ENCODE results near the gene STAC2. TPM values are rescaled to one million over a fixed set of nuclear protein-coding genes. Genes with fewer than 3 reads are reported as not detected.
A peak's percentile ranks its signal among the peaks of the same experiment; 100 is the strongest.

STAC2 gene
- total and polyA plus RNA-seq, 2 of the 13 experiments (the other 11 are each of a cell fraction or from before 2014, with no cell fraction given), result not detected

DNA sequence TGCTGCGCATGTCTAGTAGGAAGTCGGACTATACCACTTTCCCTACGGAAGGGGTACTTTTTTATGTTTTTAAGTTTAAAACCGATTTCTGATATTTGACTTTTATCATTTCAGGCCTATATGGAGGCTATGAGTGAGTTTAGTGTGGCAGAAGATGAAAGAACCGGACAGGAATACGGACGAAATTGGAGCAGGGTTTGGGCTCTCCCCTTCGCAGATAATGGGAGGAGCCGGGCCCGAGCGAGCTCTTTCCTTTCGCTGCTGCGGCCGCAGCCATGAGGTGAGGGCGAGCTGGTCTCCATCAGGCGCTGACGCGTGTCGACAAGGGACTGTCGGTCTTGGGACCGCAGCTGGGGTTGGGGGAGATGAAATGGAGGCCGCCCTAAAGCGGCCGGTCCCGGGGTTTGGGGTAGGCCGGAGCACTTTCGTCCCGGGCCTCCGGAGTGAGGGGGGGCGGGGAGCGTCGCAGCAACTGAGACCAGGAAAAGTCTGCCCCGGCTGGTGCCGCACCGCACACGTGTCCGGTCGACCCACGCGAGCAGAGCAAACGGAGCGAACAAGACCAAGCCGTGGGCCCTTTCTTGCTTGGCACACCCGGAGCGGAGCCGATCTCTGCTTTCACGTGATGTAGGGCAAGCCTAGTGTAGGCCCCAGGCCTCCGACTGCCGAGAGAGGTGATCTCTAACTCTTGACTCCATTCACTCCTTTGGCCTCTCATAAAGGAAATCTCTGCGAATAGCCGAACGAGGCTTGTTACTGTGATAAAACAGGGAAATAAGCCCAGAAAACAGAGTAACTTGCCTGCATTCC lies 25.5 kb downstream of the STAC2 start, which contains the start of gene RPL19 (continued):
- TF ChIP-seq GLI4 (CRISPR knock-in tag; IDR thresholded peaks at IDR 0.05; ENCODE audit: borderline replicate concordance), result peak; percentile 74; the same call in 1 of the 2 replicates
- peak; percentile 70; the same call in 1 of the 2 replicates for TF ChIP-seq POLR2AphosphoS2 (IDR thresholded peaks at IDR 0.05; ENCODE audit: low read depth, low read length)
- peak; percentile 82; the same call in 1 of the 2 replicates for TF ChIP-seq NRL (CRISPR knock-in tag; IDR thresholded peaks at IDR 0.05; ENCODE audit: borderline replicate concordance)
- TF ChIP-seq, protein P1, sequence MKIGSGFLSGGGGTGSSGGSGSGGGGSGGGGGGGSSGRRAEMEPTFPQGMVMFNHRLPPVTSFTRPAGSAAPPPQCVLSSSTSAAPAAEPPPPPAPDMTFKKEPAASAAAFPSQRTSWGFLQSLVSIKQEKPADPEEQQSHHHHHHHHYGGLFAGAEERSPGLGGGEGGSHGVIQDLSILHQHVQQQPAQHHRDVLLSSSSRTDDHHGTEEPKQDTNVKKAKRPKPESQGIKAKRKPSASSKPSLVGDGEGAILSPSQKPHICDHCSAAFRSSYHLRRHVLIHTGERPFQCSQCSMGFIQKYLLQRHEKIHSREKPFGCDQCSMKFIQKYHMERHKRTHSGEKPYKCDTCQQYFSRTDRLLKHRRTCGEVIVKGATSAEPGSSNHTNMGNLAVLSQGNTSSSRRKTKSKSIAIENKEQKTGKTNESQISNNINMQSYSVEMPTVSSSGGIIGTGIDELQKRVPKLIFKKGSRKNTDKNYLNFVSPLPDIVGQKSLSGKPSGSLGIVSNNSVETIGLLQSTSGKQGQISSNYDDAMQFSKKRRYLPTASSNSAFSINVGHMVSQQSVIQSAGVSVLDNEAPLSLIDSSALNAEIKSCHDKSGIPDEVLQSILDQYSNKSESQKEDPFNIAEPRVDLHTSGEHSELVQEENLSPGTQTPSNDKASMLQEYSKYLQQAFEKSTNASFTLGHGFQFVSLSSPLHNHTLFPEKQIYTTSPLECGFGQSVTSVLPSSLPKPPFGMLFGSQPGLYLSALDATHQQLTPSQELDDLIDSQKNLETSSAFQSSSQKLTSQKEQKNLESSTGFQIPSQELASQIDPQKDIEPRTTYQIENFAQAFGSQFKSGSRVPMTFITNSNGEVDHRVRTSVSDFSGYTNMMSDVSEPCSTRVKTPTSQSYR (CRISPR knock-in tag; IDR thresholded peaks at IDR 0.05; ENCODE audit: borderline replicate concordance), result no peak
- TF ChIP-seq ELF3 (CRISPR knock-in tag; IDR thresholded peaks at IDR 0.05), result peak; percentile 38; the same call in 1 of the 2 replicates
- no peak for TF ChIP-seq ZNF749 (CRISPR knock-in tag; IDR thresholded peaks at IDR 0.05; ENCODE audit: borderline replicate concordance)
- TF ChIP-seq ZBTB7A (CRISPR knock-in tag; IDR thresholded peaks at IDR 0.05), result no peak
- no peak; the same call in 1 of the 2 replicates for TF ChIP-seq SIX4 (CRISPR knock-in tag; IDR thresholded peaks at IDR 0.05)
- TF ChIP-seq DMAP1 (CRISPR knock-in tag; IDR thresholded peaks at IDR 0.05), result peak; percentile 95
- TF ChIP-seq, protein P2, sequence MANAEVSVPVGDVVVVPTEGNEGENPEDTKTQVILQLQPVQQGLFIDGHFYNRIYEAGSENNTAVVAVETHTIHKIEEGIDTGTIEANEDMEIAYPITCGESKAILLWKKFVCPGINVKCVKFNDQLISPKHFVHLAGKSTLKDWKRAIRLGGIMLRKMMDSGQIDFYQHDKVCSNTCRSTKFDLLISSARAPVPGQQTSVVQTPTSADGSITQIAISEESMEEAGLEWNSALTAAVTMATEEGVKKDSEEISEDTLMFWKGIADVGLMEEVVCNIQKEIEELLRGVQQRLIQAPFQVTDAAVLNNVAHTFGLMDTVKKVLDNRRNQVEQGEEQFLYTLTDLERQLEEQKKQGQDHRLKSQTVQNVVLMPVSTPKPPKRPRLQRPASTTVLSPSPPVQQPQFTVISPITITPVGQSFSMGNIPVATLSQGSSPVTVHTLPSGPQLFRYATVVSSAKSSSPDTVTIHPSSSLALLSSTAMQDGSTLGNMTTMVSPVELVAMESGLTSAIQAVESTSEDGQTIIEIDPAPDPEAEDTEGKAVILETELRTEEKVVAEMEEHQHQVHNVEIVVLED (CRISPR knock-in tag; IDR thresholded peaks at IDR 0.05; ENCODE audit: borderline replicate concordance), result peak; percentile 13; the same call in 1 of the 2 replicates
- TF ChIP-seq ZNF12 (CRISPR knock-in tag; IDR thresholded peaks at IDR 0.05), result peak; percentile 73; the same call in 1 of the 2 replicates
- TF ChIP-seq ZNF329 (CRISPR knock-in tag; IDR thresholded peaks at IDR 0.05; ENCODE audit: low read depth), result peak; percentile 84
- TF ChIP-seq ZSCAN9 (CRISPR knock-in tag; IDR thresholded peaks at IDR 0.05; ENCODE audit: borderline replicate concordance), result peak; percentile 54; the same call in 1 of the 2 replicates
- peak; percentile 82; the same call in 1 of the 2 replicates for TF ChIP-seq ZNF44 (CRISPR knock-in tag; IDR thresholded peaks at IDR 0.05)
- TF ChIP-seq PATZ1 (CRISPR knock-in tag; IDR thresholded peaks at IDR 0.05), result 0 out of 2 replicates have a peak, but pooled peaks have one; percentile 22
- TF ChIP-seq MIER3 (CRISPR knock-in tag; IDR thresholded peaks at IDR 0.05; ENCODE audit: borderline replicate concordance), result peak; percentile 54; the same call in 1 of the 2 replicates
- TF ChIP-seq GZF1 (CRISPR knock-in tag; IDR thresholded peaks at IDR 0.05), result peak; percentile 59; the same call in 1 of the 2 replicates
- no peak; the same call in 1 of the 2 replicates for TF ChIP-seq STAT5B (CRISPR knock-in tag; IDR thresholded peaks at IDR 0.05)
- TF ChIP-seq SRSF1 (optimal IDR thresholded peaks at IDR 0.05; ENCODE audit: low read depth, low read length), result peak; percentile 77
- TF ChIP-seq ZNF225 (CRISPR knock-in tag; IDR thresholded peaks at IDR 0.05), result peak; percentile 68; the same call in 1 of the 2 replicates
